EH (cell line): ENCODE measurements around the gene ATP10B.

Experiments used
- DNase-seq: peaks from one replicate; pipeline ENCODE4 v3.0.0-alpha.2; 2015; ENCODE audit warnings: low read depth

The ATP10B gene

GRCh38 chr5:160637357-160638090, 214.5 kb downstream of the ATP10B start:
- DNase-seq = no peak

GRCh38 chr5:160635663-160636062, 216.3 kb downstream of the ATP10B start:
- DNase-seq = no peak

GRCh38 chr5:160635046-160635445, 217.0 kb downstream of the ATP10B start:
- no peak for DNase-seq

GRCh38 chr5:160629003-160629402, 223.0 kb downstream of the ATP10B start:
- no peak for DNase-seq

GRCh38 chr5:160628619-160628968, 223.4 kb downstream of the ATP10B start:
- no peak for DNase-seq

- no peak for DNase-seq
These were observed 223.9 kb downstream of the ATP10B start for GRCh38 chr5:160627921-160628618.

GRCh38 chr5:160626322-160626721, 225.7 kb downstream of the ATP10B start:
- DNase-seq = no peak

- DNase-seq = no peak
These were observed 230.5 kb downstream of the ATP10B start for GRCh38 chr5:160621526-160621925.

GRCh38 chr5:160620401-160620800, 231.6 kb downstream of the ATP10B start:
- no peak for DNase-seq

- DNase-seq = no peak
These were observed 232.6 kb downstream of the ATP10B start for GRCh38 chr5:160619381-160619780.

GRCh38 chr5:160618286-160618685, 233.7 kb downstream of the ATP10B start:
- DNase-seq = no peak

- no peak for DNase-seq
These were observed 235.1 kb downstream of the ATP10B start for GRCh38 chr5:160616712-160617497.

- DNase-seq = no peak
These were observed 237.9 kb downstream of the ATP10B start for GRCh38 chr5:160614136-160614535.

GRCh38 chr5:160605266-160605665, 246.7 kb downstream of the ATP10B start:
- DNase-seq = no peak

GRCh38 chr5:160604484-160604883, 247.5 kb downstream of the ATP10B start:
- no peak for DNase-seq

- no peak for DNase-seq
These were observed 249.3 kb downstream of the ATP10B start for GRCh38 chr5:160602744-160603143.

- DNase-seq = no peak
These were observed 251.0 kb downstream of the ATP10B start for GRCh38 chr5:160601046-160601445.

GRCh38 chr5:160573318-160573717, 278.7 kb downstream of the ATP10B start:
- no peak for DNase-seq

GRCh38 chr5:160567031-160567705, 284.8 kb downstream of the ATP10B start:
- DNase-seq = no peak

GRCh38 chr5:160565376-160565775, 286.6 kb downstream of the ATP10B start:
- no peak for DNase-seq

- peak; percentile 36 for DNase-seq
These were observed 295.2 kb downstream of the ATP10B start for GRCh38 chr5:160556846-160557245.

- peak; percentile 0 for DNase-seq
These were observed 295.9 kb downstream of the ATP10B start for GRCh38 chr5:160555971-160556631.
